ENCODE data around the gene TARBP1. TPM values are rescaled to one million over a fixed set of nuclear protein-coding genes. Genes with fewer than 3 reads are reported as not detected.
A peak's percentile ranks its signal among the peaks of the same experiment; 100 is the strongest.

Gene TARBP1
- total and polyA plus RNA-seq, 2 of the 13 experiments (the other 11 are each of a cell fraction or from before 2014, with no cell fraction given): 37.7 to 67.0 TPM

- TF ChIP-seq ZNF784 (CRISPR knock-in tag; IDR thresholded peaks at IDR 0.05; ENCODE audit: borderline replicate concordance) (no peak), FOXM1 (CRISPR knock-in tag; IDR thresholded peaks at IDR 0.05) (no peak; the same call in 1 of the 2 replicates), ZNF337 (CRISPR knock-in tag; IDR thresholded peaks at IDR 0.05; ENCODE audit: borderline replicate concordance, low read depth) (no peak), ETV5 (CRISPR knock-in tag; IDR thresholded peaks at IDR 0.05; ENCODE audit: borderline replicate concordance) (no peak), ARID5B (CRISPR knock-in tag; IDR thresholded peaks at IDR 0.05) (peak; percentile 14; the same call in 1 of the 2 replicates), ZNF597 (CRISPR knock-in tag; IDR thresholded peaks at IDR 0.05) (no peak), RORA (CRISPR knock-in tag; IDR thresholded peaks at IDR 0.05) (no peak), RBM22 (optimal IDR thresholded peaks at IDR 0.05; ENCODE audit: low read length) (no peak), TBP (CRISPR knock-in tag; IDR thresholded peaks at IDR 0.05) (no peak), SMARCC2 (IDR thresholded peaks at IDR 0.05) (no peak), KDM5A (IDR thresholded peaks at IDR 0.05; ENCODE audit: borderline replicate concordance, low read length) (peak; percentile 65; the same call in 1 of the 2 replicates), ZNF382 (CRISPR knock-in tag; IDR thresholded peaks at IDR 0.05; ENCODE audit: borderline replicate concordance) (no peak), HOXA9 (CRISPR knock-in tag; IDR thresholded peaks at IDR 0.05; ENCODE audit: borderline replicate concordance) (peak; percentile 50; the same call in 1 of the 2 replicates), KLF16 (CRISPR knock-in tag; IDR thresholded peaks at IDR 0.05) (peak in 1 of 2 experiments; percentile 32; a peak in 1 of 4 replicates), SP5 (CRISPR knock-in tag; IDR thresholded peaks at IDR 0.05; ENCODE audit: borderline replicate concordance, low read depth) (no peak), ZFP90 (CRISPR knock-in tag; IDR thresholded peaks at IDR 0.05; ENCODE audit: borderline replicate concordance) (0 out of 2 replicates have a peak, but pooled peaks have one; percentile 35)
- TF ChIP-seq, protein P1, sequence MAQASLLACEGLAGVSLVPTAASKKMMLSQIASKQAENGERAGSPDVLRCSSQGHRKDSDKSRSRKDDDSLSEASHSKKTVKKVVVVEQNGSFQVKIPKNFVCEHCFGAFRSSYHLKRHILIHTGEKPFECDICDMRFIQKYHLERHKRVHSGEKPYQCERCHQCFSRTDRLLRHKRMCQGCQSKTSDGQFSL (CRISPR knock-in tag; IDR thresholded peaks at IDR 0.05): no peak
- TF ChIP-seq, protein P2, sequence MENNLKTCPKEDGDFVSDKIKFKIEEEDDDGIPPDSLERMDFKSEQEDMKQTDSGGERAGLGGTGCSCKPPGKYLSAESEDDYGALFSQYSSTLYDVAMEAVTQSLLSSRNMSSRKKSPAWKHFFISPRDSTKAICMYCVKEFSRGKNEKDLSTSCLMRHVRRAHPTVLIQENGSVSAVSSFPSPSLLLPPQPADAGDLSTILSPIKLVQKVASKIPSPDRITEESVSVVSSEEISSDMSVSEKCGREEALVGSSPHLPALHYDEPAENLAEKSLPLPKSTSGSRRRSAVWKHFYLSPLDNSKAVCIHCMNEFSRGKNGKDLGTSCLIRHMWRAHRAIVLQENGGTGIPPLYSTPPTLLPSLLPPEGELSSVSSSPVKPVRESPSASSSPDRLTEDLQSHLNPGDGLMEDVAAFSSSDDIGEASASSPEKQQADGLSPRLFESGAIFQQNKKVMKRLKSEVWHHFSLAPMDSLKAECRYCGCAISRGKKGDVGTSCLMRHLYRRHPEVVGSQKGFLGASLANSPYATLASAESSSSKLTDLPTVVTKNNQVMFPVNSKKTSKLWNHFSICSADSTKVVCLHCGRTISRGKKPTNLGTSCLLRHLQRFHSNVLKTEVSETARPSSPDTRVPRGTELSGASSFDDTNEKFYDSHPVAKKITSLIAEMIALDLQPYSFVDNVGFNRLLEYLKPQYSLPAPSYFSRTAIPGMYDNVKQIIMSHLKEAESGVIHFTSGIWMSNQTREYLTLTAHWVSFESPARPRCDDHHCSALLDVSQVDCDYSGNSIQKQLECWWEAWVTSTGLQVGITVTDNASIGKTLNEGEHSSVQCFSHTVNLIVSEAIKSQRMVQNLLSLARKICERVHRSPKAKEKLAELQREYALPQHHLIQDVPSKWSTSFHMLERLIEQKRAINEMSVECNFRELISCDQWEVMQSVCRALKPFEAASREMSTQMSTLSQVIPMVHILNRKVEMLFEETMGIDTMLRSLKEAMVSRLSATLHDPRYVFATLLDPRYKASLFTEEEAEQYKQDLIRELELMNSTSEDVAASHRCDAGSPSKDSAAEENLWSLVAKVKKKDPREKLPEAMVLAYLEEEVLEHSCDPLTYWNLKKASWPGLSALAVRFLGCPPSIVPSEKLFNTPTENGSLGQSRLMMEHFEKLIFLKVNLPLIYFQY (CRISPR knock-in tag; IDR thresholded peaks at IDR 0.05; ENCODE audit: borderline replicate concordance): 0 out of 2 replicates have a peak, but pooled peaks have one; percentile 48
Observed at GRCh38 chr1:234478481-234479309, at the start of gene TARBP1 (continued).
